Activated CD8-positive, alpha-beta T cell treated with anti-CD3 and anti-CD28 coated beads for 36 hours (primary cell): Measurements from ENCODE around the gene SPATA9. TPM values are rescaled to one million over a fixed set of nuclear protein-coding genes. Genes with fewer than 3 reads are reported as not detected.

Experiments
- ATAC-seq: fragments of 200-7000 bp; cut with Tn5 transposase; one replicate; pipeline ENCODE4 v1.10.0; 2021; ENCODE audit warnings: mild to moderate bottlenecking, moderate library complexity
- CTCF ChIA-PET: fragments of 350-600 bp; sonication (Branson Sonifier 250); formaldehyde crosslinking; loops from one replicate; lab custom pipeline; 2021; ENCODE audit warnings: antibody characterized with exemption; lab: Charles Lee
- POLR2A ChIA-PET: fragments of 350-600 bp; sonication (Branson Sonifier 250); formaldehyde crosslinking; loops from one replicate; lab custom pipeline; 2021; ENCODE audit warnings: antibody characterized with exemption; lab: Charles Lee
- DNase-seq: peaks from one replicate; pipeline ENCODE4 v3.0.0-alpha.2; 2020
- H3K27ac Mint-ChIP-seq: one replicate; pipeline ENCODE4 v1.8.0; 2021; ENCODE audit warnings: mild to moderate bottlenecking, mixed read lengths
- H3K27me3 Mint-ChIP-seq: one replicate; pipeline ENCODE4 v1.8.0; 2021; ENCODE audit warnings: mixed read lengths
- H3K36me3 Mint-ChIP-seq: one replicate; pipeline ENCODE4 v1.8.0; 2021; ENCODE audit warnings: low read depth, mixed read lengths
- H3K4me1 Mint-ChIP-seq: one replicate; pipeline ENCODE4 v1.8.0; 2021; ENCODE audit warnings: low read depth, mixed read lengths
- H3K4me3 Mint-ChIP-seq: one replicate; pipeline ENCODE4 v1.8.0; 2021; ENCODE audit warnings: mild to moderate bottlenecking, moderate library complexity, mixed read lengths
- H3K9me3 Mint-ChIP-seq: one replicate; pipeline ENCODE4 v1.8.0; 2021; ENCODE audit warnings: mixed read lengths
- intact Hi-C: fragments of 100-400 bp; cut with micrococcal nuclease; formaldehyde crosslinking; loops from one replicate; pipeline ENCODE4 v1.10.0; 2022
- total RNA-seq, 2 experiments: library from RNA; stranded (reverse); gene quantifications; one replicate each; pipeline ENCODE4 v1.2.3, GENCODE V29; 2021
- TF ChIP-seq, protein P1 (sequence below): fragments of 200-600 bp; IDR thresholded peaks from one replicate; pipeline ENCODE4 v1.8.0; 2022; ENCODE audit warnings: antibody characterized with exemption, mild to moderate bottlenecking

Gene SPATA9
- total RNA-seq, 2 experiments from 2014 or later: not detected

- no peak overlapping the region for H3K27ac Mint-ChIP-seq
- peaks cover 13% of the 10 kb centered on the region for H3K9me3 Mint-ChIP-seq
- intact Hi-C loops: no loop called here
- ChIA-PET POLR2A (interaction anchor here (0.5 kb wide), 1 partner anchor 146 kb away, joined by 3 read pairs; no protein-coding TSS in a partner anchor), CTCF (no interaction called here)
- H3K27me3 Mint-ChIP-seq: no peaks in the 10 kb centered on the region
- DNase-seq (no peak), ATAC-seq (no peak)
- H3K4me1 Mint-ChIP-seq: peaks cover 17% of the 10 kb centered on the region
- no peak overlapping the region for H3K4me3 Mint-ChIP-seq
- TF ChIP-seq, protein P1, sequence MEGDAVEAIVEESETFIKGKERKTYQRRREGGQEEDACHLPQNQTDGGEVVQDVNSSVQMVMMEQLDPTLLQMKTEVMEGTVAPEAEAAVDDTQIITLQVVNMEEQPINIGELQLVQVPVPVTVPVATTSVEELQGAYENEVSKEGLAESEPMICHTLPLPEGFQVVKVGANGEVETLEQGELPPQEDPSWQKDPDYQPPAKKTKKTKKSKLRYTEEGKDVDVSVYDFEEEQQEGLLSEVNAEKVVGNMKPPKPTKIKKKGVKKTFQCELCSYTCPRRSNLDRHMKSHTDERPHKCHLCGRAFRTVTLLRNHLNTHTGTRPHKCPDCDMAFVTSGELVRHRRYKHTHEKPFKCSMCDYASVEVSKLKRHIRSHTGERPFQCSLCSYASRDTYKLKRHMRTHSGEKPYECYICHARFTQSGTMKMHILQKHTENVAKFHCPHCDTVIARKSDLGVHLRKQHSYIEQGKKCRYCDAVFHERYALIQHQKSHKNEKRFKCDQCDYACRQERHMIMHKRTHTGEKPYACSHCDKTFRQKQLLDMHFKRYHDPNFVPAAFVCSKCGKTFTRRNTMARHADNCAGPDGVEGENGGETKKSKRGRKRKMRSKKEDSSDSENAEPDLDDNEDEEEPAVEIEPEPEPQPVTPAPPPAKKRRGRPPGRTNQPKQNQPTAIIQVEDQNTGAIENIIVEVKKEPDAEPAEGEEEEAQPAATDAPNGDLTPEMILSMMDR: no peak
- peaks cover 16% of the 10 kb centered on the region for H3K36me3 Mint-ChIP-seq
Measured at GRCh38 chr5:95610546-95610945, 72.2 kb downstream of the SPATA9 start.

- Mint-ChIP-seq H3K4me3 (no peak overlapping the region), H3K4me1 (peaks cover 9% of the 10 kb centered on the region), H3K9me3 (peaks cover 13% of the 10 kb centered on the region), H3K27me3 (no peaks in the 10 kb centered on the region), H3K36me3 (peaks cover 13% of the 10 kb centered on the region), H3K27ac (no peak overlapping the region)
- ChIA-PET CTCF (no interaction called here), POLR2A (no interaction called here)
- intact Hi-C loops: no loop called here
- ATAC-seq: no peak
- TF ChIP-seq, protein P1: no peak
- DNase-seq: no peak
Measured at GRCh38 chr5:95609711-95610110, 73.1 kb downstream of the SPATA9 start.

Other genes starting within 250 kb of the SPATA9 start
- 10 to 100 TPM; 68.2 to 70.0 TPM for gene SKIC3, start 128.0 kb downstream of the SPATA9 start, total RNA-seq
- 1 to 10 TPM; 4.9 to 5.0 TPM for gene ARSK, start 127.9 kb downstream of the SPATA9 start, total RNA-seq
- under 1 TPM; 0.45 to 0.76 TPM for gene GPR150, start 62.9 kb downstream of the SPATA9 start, total RNA-seq
- gene RFESD, start 36.2 kb downstream of the SPATA9 start, total RNA-seq: 1 to 10 TPM; 9.2 to 9.8 TPM
- 1 to 10 TPM in 1 of 2 experiments, under 1 TPM in 1; 0.50 to 1.1 TPM for gene RHOBTB3, start 48.3 kb upstream of the SPATA9 start, total RNA-seq
- 10 to 100 TPM; 28.4 to 32.6 TPM for gene GLRX, start 139.7 kb upstream of the SPATA9 start, total RNA-seq